ENCODE data around the gene UFL1.
"Not testable (repeated sequence)": the region's sequence is repeated elsewhere in the genome, so short reads cannot be mapped to it uniquely, and the experiment has no call there.

Gene UFL1

DNA sequence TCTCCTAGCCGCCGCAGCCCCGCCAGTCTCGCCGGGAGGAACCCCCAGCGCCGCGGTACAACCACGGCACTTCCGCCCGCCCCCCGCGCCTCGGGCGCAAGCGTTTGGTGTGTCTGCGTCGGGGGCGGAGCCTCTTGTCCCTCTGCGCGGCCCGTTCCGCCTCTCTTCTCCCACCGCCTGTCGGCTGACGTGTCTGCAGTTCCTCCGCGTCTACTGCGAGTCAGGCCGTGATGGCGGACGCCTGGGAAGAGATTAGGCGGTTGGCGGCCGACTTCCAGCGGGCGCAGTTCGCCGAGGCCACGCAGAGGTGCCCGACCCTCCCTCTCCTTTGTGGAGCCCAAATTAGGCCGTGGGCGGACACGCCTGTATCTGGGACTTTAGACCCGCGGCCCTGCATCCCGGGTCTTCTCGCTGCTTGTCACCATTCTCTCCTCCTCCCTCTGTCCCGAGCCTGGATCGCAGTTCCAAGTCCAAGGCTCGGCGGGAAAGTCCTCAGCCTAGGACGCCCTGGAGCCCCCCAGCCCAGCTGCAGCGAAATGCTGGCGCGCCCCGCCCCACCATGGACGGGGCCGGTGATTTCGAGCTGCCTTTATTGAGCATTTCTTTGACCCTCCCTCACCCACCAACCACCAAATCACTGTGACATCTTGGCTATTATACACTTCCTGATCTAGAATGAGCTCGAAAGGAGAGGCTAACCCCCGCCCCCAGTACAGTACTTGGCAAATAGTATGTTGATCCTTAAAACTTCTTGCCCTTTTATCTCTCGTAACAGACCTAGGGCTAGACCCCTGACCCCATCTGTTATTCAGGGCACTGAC is at the start of gene UFL1:
UFL1 (plus strand) TSS at position 163 of the 821 bp plus-strand sequence; CDS start at position 231, 68 bp downstream.
- peak; percentile 92 for DNase-seq

DNA sequence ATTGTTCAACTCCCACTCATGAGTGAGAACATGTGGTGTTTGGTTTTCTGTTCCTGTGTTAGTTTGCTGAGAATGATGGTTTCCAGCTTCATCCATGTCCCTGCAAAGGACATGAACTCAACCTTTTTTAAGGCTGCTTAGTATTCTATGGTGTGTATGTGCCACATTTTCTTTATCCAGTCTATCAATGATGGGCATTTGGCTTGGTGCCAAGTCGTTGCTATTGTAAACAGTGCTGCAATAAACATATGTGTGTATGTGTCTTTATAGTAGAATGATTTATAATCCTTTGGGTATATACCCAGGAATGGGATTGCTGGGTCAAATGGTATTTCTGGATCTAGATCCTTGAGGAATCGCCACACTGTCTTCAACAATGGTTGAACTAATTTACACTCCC is 49.3 kb upstream of the UFL1 start:
- not testable (repeated sequence) for DNase-seq

DNA sequence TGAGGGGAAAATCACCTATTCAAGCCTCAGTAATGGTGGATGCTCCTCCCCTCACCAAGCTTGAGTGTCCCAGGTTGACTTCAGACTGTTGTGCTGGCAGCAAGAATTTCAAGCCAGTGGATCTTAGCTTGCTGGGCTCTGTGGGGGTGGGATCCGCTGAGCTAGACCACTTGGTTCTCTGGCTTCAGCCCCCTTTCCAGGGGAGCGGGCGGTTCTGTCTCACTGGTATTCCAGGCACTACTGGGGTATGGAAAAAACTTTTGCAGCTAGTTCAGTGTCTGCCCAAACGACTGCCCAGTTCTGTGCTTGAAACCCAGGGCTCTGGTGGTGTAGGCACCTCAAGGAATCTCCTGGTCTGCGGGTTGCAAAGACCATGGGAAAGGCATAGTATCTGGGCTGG is 42.9 kb upstream of the UFL1 start:
- DNase-seq, result no peak

DNA sequence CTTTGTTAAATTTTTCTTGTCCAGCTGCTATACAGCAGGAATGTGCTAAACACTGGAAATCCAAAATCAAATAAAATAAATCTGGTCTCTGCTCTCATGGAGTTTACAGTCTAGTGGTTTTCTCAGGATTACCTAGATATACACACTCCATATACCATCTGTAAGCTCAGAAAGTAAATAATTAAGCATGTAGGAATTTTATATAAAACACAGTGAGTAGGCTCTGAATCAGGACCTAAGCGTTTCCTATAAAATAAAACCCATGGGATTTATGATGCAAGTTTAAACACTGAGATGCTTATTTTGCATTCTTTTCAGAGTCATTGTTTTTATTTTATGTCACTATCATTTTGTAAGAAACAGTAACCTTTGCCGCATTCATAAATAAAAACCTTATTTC is 29.7 kb upstream of the UFL1 start:
- DNase-seq, result no peak

DNA sequence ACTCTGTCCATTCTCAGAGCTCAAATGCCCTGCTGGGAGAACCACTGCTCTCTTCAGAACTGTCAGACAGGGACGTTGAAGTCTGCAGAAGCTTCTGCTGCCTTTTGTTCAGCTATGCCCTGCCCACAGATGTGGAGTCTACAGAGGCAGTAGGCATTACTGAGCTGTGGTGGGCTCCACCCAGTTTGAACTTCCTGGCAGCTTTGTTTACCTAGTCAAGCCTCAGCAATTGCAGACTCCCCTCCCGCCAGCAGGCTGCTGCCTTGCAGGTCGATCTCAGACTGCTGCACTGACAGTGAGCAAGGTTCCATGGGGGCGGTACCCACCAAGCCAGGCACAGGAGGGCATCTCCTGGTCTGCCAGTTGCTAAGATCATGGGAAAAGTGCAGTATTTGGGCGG is 21.8 kb upstream of the UFL1 start:
- DNase-seq, result peak; percentile 11

DNA sequence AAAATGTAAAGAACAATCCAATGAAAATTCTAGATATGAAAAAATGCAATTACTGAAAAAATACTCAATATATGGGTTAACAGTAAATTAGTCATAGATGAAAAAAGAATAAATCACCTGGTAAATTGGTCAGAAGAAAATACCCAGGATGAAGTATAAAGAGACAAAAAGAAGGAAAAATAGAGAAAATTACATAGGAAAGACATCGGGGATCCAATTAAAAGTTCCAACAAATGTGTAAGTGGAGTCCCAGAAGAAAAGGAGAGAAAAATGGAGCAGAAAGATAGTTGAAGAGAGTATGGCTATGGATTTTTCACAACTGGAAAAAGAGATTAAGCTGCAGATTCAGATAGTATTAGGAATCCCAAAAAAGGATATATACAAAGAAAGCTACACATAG is 18.7 kb upstream of the UFL1 start:
- DNase-seq, result no peak

DNA sequence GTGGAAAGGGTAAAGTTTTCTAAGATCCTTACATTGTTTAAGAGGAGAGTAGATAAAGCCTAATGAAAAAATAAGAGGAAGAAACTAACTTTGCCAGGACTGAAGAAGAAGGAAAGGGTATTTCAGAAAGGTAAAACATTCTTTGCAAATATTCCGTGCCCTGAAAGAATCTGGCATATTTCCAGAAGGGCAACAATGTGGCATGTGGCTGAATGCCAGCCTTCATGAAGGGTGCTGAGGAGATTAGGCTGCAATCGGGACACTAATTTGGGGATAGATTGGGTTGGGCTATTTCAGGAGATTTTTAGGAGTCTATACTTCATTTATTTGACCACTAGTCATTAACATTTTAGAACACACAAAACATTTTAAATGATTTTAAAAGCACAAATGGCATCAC is 16.2 kb upstream of the UFL1 start:
- no peak for DNase-seq

DNA sequence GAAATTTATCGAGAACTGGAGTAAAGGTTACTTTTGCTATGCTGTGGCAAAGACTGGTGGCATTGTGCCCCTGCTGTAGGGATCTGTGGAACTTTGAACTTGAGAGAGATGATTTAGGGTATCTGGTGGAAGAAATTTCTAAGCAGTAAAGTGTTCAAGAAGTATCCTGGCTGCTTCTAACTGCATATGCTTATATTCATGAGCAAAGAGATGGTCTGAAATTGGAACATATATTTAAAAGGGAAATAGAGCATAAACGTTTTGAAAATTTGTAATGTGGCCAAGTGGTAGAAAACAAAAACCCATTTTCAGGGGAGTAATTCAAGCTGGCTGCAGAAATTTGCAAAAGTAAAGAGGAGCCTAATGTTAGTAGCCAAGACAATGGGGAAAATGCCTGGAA is 12.3 kb upstream of the UFL1 start:
- no peak for DNase-seq

DNA sequence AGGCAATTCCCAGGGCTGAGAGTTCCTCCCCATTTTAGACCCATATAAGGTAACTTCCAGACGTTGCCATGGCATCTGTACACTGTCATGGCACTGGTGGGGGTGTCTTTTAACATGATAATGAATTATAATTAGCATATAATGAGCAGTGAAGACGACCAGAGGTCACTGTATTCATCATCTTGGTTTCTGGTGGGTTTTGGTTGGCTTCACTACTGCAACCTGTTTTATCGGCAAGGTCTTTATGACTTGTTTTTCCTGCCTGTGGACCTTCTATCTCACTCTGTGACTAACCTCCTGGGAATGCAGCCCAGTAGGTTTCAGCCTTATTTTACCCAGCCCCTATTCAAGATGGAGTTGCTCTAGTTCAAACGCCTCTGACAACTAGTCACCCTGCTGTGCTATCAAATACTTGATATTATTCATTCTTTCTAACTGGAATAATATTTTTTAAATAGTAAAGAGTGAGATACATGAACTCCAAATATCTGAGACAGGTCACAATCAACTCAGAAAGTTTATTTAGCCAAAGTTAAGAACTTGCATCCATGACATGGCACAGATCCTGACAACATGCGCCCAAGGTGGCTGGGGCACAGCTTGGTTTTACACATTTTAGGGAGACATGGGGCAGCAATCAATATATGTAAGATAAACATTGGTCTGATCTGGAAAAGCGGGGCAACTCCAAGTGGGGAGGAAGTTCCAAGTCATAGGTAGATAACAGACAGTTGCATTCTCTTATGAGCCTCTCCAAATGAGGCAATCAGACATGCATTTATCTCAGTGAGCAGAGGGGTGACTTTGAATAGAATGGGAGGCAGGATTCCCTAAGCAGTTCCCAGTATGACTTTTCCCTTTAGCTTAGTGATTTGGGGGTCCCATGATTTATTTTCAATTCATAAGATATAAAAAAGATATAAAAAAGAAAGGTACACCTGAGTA is 1.2 kb upstream of the UFL1 start:
- DNase-seq, result no peak

DNA sequence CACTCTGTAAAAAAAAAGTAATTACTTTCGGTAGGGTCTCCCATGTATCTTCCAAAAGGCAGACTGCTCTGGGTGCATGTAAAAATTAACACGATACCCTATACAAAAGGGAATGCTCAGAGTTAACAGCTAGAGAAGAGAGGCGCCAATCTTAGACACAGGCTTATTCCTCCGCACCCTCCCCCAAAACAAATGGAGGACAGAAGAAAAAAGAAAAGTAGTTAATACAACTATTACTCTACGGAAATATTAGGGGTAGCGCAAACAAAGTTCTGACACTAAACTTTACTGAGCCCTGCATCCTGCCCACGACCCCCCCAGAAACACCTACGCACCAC is 331 bp upstream of the UFL1 start:
- peak; percentile 72 for DNase-seq

DNA sequence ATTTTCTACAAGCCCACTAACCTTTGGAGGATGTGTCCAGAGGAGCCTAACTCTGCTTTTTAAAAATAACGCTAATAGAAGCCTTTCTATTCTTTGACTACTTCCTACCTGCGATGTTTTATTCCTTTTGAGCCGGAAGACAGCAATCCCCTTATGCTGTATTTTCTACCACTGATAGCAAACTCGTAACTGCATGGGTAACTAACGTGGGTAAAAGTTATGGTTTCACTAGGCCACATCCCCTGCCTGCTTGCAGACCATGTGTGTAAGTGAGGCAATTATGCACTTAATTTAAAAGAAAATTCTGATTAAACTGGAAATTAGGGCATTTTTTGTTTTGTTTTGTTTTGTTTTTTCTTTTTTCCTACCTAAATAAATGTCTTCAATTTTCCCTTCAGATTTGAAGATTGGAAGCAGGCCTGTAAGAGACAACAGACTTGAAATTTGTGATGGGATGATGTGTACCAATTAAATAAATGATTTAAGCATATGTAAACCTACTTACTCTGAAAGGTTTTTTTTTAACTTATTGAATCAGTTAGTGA is 931 bp downstream of the UFL1 start:
- DNase-seq, result peak; percentile 43

DNA sequence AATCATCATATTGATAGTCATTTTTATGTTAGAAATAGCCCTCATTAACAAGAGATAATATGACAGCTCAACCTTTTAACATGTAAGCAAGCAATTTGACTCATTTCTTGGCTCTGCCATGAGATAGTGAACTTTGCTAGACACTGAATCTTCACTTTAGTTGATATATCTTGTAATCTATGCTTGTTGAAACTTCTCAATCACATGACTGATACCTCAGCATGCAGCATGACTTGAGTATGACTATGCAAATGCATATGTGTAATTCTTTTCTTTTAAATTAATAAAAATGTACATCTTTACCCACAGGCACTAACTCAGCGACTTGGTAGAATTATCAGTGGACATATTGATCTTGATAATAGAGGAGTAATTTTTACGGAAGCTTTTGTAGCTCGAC is 6.6 kb downstream of the UFL1 start:
- no peak for DNase-seq

DNA sequence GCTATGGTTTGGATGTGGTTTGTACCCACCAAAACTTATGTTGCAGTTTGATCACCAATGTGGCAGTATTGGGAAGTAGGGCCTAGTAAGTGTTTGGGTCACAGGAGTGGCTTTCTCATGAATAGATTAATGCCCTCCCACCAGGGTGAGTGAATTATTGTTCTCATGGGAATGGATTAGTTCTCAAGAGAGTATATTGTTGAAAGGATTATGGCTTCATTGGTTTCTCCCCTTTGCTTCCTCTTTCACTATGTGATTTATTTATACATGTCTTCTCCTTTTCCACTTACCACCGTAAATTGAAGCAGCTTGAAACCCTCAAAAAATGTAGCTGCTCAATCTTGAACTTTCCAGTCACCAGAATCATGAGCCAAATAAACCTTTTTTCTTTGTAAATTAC is 10.8 kb downstream of the UFL1 start:
- no peak for DNase-seq

DNA sequence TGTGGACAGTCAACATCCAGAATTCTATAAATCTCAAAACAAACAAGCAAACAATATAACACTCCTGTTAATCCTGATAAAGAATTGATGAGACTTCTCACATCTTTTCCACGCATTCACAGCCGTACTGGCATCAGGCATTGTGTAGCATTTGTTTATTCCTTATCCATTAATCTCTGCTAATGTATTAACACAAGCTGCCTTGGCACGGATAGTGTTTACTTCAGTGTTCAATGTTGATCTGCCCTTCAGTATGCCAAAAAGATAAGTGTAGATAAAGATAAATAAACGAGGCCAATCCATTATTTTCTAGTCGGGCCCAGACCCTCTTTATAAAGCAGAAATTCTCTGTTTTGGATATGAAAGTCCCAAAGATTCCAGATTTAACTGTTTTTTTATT is 16.1 kb downstream of the UFL1 start:
- DNase-seq, result no peak

DNA sequence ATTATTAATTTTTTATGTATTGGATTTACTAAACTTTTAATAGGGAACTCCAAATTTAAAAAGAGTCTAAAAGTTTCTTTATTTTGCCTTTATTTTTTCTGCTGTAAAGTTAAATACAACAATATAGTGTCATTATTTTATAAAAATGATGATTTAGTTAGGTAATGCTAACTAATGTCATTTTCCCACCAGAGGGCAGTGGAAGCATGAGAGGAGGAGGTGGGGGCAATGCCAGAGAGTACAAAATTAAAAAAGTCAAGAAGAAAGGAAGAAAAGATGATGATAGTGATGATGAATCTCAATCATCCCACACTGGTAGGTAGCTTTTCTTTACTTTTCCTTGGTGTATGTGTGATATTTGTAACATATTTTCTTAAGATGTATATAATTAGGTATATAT is 21.1 kb downstream of the UFL1 start:
- DNase-seq, result peak; percentile 12

DNA sequence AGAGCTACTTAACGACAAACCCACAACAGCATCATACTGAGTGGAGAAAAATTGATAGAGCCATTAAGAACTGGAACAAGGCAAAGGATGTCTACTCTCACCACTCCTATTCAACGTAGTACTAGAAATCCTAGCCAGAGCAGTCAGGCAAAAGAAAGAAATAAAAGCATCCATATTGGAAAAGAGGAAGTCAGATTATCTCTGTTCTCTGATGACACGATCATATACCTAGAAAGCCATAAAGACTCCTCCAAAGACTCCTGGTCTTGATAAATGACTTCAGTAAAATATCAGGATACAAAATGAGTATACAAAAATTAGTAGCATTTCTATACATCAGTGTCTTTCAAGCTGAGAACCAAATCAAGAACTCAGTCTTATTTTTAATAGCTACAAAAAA is 24.3 kb downstream of the UFL1 start:
- no peak for DNase-seq

DNA sequence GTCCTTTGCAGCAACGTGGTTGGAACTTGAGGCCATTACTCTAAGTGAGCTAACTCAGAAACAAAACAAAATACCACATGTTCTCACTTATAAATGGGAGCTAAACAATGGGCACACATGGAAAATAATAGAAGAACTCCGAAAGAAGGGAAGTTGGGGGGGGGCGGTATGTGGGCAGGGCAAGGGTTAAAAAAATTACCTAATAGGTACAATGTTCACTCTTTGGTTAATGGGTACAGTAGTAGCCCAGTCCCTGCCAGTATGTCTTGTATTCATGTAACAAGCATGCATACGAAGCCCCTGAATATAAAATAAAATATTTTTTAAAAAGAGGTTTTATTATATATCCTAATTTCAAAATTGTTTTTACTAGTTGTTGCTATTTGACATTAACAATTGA is 26.0 kb downstream of the UFL1 start:
- no peak for DNase-seq

DNA sequence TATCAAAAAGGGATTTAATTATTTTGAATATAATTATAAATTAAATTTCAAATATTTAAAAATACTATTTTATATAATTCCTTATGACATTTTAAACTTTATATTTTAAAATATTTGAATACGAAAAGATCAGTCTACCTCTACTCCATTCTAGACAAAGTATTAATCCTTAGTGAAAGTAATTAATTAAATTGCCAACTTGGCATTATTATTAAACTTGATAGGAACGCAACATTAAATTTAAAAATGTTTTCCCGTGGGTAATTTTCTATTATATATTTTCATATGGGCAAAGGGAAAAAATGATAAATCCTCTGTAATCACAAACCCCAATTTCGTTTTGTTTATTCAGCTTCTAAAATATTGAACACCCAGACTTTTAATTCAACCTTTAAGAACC is 33.0 kb downstream of the UFL1 start:
- no peak for DNase-seq

DNA sequence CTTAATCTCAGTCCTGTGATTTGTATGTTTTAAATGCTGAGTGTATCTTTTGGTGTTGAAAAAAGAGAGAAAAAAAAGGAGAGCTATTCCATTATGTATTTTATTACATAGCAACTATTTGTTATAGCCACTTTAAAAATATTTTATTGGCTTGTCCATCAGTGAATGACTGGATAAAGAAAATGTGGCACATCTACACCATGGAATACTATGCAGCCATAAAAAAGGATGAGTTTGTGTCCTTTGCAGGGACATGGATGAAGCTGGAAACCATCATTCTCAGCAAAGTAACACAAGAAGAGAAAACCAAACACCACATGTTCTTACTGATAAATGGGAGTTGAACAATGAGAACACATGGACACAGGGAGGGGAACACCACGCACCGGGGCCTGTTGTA is 38.1 kb downstream of the UFL1 start:
- DNase-seq, result not testable (repeated sequence)

DNA sequence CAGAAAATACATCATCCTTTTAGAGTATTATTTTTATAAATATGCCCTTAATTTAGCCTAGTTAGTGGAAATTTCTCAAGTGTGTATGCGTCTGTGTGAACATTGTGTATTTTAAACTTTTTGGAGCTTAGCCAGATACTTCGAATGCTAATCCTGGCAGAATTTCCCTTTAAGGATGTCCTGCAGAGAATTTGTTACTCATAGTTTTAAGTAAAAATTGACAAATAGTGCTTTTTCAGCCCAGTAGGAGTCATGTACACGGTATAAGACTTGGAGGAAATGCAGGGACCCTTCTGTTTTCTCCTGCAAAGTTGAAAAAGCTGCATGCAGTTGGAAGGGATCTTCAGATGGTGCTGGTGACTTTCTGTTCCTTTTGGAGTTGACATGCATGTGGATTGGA is 41.3 kb downstream of the UFL1 start, which contains the start of gene FHL5:
FHL5 (plus strand) TSS at position 243 of the 400 bp plus-strand sequence. CDS start 40,486 bp downstream, outside the sequence.
- DNase-seq, result no peak

DNA sequence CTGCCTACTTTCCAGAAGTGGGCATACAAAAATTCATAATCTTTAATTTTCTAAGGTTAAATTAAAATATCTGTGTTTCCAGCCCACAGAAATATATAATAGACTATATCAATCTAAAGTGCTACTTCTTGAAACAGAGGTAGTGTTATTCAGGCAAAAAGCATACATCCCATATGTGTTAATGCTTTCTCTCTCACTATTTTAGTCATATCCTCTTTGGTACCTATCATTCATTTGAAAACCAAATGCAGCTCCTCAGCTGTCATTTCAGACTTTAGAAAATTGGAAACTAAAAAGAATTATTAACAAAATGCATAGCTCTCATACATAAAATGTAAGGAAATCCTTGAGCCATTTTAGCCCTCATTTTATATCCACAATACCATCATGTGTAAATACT is 42.2 kb downstream of the UFL1 start:
- no peak for DNase-seq

DNA sequence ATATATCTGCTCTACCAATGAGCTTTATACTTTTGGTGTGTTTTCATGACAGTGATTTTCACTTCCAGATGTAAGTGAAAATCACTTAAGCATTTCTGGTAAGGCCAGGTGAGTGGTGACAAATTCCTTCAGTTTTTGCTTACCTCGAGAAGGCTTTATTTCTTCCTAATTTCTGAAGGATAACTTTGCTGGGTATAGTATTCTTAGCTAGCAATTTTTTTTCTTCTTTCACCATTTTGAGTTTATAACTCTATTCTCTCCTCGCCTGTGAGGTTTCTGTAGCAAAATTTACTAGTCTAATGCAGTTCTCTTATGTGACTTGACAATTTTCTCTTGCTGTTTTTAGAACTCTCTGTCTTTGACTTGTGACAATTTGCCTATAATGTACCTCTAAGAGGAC is 48.4 kb downstream of the UFL1 start:
- DNase-seq, result no peak

DNA sequence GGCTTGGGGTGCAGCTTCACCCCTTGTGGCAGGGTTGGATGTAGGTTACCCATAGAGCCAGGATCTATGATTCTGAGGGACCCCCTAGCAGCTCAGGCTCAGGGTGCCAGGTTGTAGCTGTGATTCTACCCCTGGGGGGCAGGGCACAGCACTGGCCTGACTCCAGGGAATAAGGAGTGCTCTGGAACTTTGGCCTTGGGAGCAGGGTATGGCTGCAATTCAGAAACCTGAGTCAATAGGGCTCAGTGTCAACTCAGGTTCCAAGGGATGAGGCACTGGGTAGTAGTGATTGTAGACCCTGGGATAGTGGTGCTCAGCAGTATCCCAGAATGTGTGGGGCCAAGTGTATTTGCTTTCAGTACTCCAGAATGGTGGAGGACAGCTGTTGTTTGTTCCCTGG is 49.9 kb downstream of the UFL1 start:
- DNase-seq, result no peak

DNA sequence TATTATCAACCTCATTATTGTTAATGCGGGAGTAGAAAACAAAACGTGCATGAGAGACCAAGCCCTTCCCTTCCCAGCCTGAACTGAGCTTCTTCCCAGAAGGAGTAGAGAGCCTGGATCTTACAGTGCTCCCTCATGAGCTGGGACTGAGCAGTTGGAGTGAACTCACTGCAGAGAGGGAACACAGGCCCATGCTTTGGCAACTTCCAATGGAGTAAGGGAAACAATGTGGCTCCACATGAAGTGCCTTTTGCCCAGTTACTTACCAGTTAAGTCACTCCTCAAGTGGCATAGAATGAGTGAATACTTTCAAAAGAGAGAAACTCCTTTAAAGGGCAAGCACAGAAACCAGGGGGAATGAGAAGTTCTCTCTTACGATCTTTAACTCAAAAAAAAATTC is 53.8 kb downstream of the UFL1 start:
- no peak for DNase-seq
